Measurements from ENCODE around the gene ZBTB17.
"Not testable (repeated sequence)": the region's sequence is repeated elsewhere in the genome, so short reads cannot be mapped to it uniquely, and the experiment has no call there.

Gene ZBTB17

DNA sequence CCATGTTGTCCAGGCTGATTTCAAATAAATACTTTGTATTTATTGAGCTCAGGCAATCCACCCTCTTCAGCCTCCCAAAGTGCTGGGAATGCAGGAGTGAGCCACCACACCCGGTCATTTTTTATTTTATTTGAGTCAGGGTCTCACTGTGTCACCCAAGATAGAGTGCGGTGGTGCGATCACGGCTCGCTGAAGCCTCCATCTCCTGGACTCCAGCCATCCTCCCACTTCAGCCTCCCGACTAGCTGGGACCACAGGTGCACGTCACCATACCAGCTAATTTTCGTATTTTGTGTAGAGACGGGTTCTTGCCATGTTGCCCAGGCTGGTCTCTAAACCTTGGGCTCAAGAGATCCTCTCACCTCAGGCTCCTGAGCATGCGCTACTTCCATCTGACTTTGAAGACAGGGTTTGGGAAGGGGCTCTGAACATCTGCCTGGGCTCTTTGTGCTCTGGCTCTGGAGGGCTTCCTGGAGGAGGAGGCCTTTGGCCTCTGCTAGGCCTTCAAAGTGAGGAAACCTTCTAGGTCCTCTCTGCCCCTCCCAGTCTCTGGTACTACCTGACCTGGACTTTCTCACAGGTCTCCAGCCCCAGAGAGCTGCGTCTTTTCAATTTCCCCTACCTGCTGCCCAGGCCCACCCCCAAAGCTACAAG, 36.2 kb upstream of the ZBTB17 start:
- no peak for DNase-seq (ENCODE audit: low spot score)

GRCh38 chr1:16010837-16011236, 34.9 kb upstream of the ZBTB17 start:
- no peak for DNase-seq (ENCODE audit: low spot score)

DNA sequence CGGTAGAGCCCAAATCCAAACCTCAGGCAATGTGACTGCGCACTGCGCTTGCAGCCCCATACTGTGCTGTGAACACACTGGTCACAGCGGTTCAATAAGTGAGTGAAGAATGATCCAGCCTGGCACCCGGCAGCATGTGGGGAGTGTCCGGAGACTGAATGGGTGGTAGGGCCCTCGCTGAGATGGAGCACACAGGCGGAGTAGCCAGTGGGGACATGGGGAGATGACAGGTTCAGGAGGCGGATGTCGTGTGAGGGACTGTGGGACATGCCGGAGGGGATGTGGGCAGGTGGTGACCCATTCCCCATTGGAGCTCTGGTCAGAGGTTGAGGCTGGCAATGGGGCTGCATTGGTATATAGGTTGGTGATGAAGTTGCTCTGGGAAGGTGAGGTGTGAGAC, 33.8 kb upstream of the ZBTB17 start:
- DNase-seq (ENCODE audit: low spot score) = no peak

DNA sequence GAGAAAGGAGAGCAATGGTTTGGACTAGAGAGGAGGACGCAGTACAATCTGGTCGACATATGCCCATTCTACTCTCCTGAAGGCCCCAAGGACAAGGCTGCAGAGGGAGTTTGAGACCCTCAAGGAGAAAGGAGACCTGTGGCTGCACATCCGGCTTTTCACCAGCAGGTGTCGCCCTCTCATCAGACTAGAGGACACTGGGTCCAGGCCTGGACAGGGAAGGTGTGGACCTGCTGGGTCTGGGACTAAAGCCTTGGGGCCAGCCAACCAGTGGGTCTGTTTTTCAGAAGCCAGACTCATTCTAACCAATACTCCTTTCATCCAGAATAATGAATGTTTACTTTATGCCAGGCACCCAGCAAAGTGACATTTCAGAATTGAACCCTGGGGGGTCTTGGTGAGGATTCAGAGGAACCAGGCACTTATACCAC, 33.1 kb upstream of the ZBTB17 start:
- peak; percentile 79 for DNase-seq (ENCODE audit: low spot score)

GRCh38 chr1:16007671-16008341, 31.9 kb upstream of the ZBTB17 start:
- no peak for DNase-seq (ENCODE audit: low spot score)

DNA sequence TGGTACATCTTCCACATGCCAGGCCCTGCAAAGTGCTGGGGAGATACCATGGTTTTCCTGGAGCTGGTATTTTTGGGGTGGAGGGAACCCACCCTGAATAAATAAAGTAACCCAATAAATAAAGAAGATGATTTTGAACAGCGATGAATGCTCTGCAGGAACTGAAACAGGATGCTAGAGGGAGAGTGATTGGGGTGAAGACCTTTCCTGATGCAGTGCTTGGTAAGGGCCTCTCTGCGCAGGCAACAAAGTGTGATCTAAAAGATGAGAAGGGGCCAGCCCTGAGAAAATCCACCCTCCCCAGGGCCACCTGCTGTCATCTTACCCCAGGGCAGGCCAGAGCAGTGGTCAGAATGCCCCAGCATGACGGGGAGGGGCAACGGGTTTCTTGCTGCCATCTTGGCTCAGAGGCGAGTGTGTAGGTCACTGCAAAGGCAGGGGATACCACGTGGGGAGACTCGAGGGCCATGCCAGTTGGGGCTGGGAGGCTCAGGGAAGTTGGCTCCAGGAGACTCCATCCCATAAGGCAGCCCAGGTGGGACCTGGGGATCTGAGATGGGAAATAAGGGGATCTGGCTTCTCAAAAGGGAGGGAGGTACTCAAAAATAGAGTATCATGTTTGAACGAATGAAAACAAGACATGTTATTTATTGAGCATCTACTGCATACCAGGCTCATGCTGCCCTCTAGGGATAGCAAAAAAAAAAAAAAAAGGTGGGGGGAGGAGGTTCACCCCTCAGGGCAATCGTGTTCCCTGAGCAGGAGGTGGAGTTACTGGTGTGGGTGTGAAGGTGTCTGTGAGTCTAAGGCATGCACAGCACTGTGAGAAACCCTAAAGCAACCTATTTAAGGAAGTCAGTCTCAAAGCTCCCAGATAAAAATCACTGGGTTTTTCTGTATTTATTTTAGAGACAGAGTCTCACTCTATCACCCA, 30.9 kb upstream of the ZBTB17 start:
- peak; percentile 11 for DNase-seq (ENCODE audit: low spot score)

DNA sequence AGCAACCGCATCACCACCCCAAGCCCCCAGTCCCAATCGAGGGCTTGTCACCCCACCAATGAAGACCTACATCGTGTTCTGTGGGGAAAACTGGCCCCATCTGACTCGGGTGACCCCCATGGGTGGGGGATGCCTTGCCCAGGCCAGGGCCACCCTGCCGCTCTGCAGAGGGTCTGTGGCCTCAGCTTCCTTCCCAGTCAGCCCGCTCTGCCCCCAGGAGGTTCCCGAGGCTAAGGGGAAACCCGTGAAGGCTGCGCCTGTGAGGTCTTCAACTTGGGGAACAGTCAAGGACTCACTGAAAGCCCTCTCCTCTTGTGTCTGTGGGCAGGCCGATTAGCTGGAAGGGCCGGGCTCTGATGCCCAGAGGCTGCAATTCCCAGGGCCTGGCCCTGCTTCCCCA, 30.1 kb upstream of the ZBTB17 start:
- no peak for DNase-seq (ENCODE audit: low spot score)

DNA sequence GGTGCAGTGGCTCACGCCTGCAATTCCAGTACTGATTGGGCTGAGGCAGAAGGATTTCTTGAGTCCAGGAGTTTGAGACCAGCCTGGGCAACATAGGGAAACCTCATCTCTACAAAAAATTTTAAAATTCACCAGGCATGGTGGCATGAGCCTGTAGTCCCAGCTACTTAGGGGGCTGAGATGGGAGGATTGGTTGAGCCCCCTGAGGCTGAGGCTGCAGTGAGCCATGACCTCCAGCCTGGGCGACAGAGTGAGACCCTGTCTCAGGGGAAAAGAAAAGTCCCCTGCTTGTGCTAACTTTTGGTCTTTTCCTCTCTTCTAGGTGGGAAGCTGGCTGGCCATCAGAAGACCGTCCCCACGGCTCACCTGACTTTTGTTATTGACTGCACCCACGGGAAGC, 29.7 kb upstream of the ZBTB17 start:
- no peak for DNase-seq (ENCODE audit: low spot score)

DNA sequence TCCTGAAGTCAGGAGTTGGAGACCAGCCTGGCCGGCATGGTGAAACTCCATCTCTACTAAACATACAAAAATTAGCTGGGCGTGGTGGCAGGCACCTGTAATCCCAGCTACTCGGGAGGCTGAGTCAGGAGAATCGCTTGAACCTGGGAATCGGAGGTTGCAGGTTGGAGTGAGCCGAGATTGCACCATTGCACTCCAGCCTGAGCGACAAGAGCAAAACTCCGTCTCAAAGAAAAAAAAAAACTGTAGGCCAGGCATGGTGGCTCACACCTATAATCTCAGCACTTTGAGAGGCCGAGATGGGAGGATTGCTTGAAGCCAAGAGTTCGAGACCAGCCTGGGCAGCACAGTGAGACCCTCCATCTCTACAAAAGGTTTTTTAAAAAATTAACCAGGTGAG, 25.4 kb upstream of the ZBTB17 start:
- not testable (repeated sequence) for DNase-seq (ENCODE audit: low spot score)

GRCh38 chr1:15998929-15999328, 23.0 kb upstream of the ZBTB17 start:
- no peak for DNase-seq (ENCODE audit: low spot score)

DNA sequence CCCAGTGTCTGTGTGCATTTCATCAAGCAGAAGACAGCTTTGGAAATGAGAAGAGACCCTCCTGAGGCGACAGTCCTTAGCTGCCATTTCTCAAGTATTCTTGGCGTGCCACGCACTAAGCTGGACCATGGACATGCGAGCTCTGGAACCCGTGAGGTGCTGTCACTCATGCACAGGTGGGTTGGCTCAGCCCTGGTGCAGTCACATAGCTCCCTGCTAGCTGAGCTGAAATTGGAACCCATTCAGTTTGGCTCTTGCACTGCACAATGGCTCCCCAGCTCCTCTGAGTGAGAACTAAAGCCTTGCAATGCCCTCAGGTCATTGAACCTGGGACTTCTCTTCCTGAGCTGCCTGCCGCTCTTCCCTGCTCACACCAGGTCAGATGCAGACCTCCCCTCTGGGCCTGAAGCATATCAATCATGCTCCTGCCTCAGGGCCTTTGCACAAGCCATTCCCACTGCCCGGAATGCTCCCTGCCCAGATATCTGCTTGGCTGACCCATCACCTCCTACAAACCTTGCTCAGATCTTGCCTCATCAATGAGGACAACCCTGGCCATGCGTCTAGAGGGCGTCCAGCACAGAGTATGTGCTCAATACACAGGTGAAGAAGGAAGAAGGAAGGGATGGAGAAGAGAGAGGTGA, 21.9 kb upstream of the ZBTB17 start:
- DNase-seq (ENCODE audit: low spot score) = no peak

DNA sequence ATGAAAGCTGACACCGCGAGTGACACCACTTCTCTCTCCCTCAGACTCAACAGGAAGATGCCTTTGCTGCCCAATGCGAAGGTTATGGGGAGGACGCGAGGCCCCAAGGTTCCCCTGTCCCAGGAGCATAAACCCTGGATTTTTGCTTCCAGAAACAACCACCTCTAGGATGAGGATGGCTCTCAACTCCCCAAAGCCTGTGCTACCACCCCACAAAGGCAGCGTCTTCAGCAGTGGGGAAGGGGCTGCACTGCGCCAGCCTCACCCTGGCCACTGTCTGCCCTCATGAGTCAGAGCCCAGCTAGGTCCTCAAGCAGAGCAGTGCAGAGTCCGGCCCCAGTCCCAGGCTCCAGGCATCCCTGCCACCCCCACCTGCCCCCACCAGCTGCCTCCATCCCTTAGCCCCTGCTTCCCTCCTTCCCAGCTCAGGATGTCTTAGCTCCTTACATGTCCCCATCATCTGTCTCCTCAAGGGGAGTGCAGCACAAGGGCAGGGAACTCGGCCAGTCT, 21.2 kb upstream of the ZBTB17 start:
- DNase-seq (ENCODE audit: low spot score) = no peak

GRCh38 chr1:15994590-15995351, 18.9 kb upstream of the ZBTB17 start:
- peak; percentile 50 for DNase-seq (ENCODE audit: low spot score)

- no peak for DNase-seq (ENCODE audit: low spot score)
Observed at GRCh38 chr1:15994081-15994480, 18.2 kb upstream of the ZBTB17 start.

GRCh38 chr1:15993666-15994065, 17.8 kb upstream of the ZBTB17 start:
- no peak for DNase-seq (ENCODE audit: low spot score)

GRCh38 chr1:15992582-15993500, 16.9 kb upstream of the ZBTB17 start:
- DNase-seq (ENCODE audit: low spot score) = no peak

- no peak for DNase-seq (ENCODE audit: low spot score)
Observed at GRCh38 chr1:15992187-15992553, 16.3 kb upstream of the ZBTB17 start.

DNA sequence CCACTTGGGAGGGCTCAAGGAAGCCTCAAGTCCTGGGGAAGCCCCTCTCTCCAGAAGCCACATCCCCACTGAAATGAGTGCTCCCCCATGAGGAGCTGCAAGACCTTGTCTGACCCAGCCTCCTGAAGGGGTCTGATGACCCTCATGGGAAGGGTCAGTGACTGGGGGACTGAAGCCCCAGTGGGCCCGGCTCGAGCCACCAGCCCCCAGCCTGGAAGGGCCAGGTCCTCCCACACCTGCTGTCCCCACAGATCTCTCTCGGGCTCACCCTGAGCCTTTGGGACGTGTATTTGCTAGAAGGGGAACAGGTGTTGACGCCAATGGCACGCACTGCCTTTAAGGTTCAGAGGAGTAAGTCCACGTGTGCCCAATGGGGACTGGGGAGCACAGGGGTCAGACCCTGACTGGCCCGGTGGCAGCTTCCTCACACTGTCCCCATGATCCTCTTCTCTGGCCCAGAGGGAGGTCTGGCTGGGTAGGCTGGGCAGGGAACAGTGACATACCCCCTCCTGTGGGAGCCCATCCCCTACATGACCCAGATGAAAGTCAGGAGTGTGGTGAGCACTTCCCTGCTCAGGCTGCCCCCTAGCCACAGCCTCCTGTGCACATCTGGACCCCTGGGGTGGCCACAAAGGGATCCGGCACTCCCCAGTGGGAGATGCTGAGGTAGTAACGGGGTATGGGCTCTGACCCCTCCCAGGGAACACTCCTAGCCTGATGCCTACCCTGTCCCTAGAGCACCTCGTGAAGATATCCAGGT, 15.7 kb upstream of the ZBTB17 start:
- no peak for DNase-seq (ENCODE audit: low spot score)

- no peak for DNase-seq (ENCODE audit: low spot score)
Observed at GRCh38 chr1:15989776-15990175, 13.9 kb upstream of the ZBTB17 start.
